Esophagus (tissue), 2 donors: ENCODE results near the gene G0S2. TPM values are rescaled to one million over a fixed set of nuclear protein-coding genes. Genes with fewer than 3 reads are reported as not detected.
A peak's percentile ranks its signal among the peaks of the same experiment; 100 is the strongest.

Experiments
- H3K27ac ChIP-seq, 2 donors: one replicate each; pipeline ENCODE4 v1.5.1; 2013; ENCODE audit warnings: low read depth in 2 of 2, mild to moderate bottlenecking in 2 of 2, inconsistent platforms in 1 of 2, low read length in 1 of 2, moderate library complexity in 1 of 2
- H3K27me3 ChIP-seq, 2 donors: one replicate each; pipeline ENCODE4 v1.6.1; 2013; ENCODE audit warnings: low read length in 2 of 2, control low read depth in 1 of 2, mild to moderate bottlenecking in 1 of 2; ENCODE audit not compliant: insufficient read depth in 2 of 2, control insufficient read depth in 1 of 2
- H3K36me3 ChIP-seq, 2 donors: one replicate each; pipeline ENCODE4 v1.6.1; 2013; ENCODE audit warnings: low read length in 1 of 2; ENCODE audit not compliant: control insufficient read depth in 2 of 2, insufficient read depth in 2 of 2
- H3K4me1 ChIP-seq, 2 donors: one replicate each; pipeline ENCODE4 v1.6.1; 2013; ENCODE audit warnings: low read length in 1 of 2; ENCODE audit not compliant: control insufficient read depth in 2 of 2, insufficient read depth in 2 of 2
- H3K4me3 ChIP-seq, 2 donors: one replicate each; pipeline ENCODE4 v1.5.1; 2013; ENCODE audit warnings: low read length in 2 of 2, mild to moderate bottlenecking in 2 of 2, low read depth in 1 of 2, moderate library complexity in 1 of 2
- H3K9me3 ChIP-seq, 2 donors: one replicate each; pipeline ENCODE4 v1.6.1; 2013; ENCODE audit warnings: mild to moderate bottlenecking in 2 of 2, low read depth in 1 of 2, low read length in 1 of 2, moderate library complexity in 1 of 2; ENCODE audit not compliant: control insufficient read depth in 2 of 2, insufficient read depth in 1 of 2
- WGBS, 2 donors: extraction: QIAGEN DNeasy Blood & Tissue Kit; methylation state at CpG; one replicate each; pipeline ENCODE4 v1.1.7; 2013; 5-methylcytosine and 5-hydroxymethylcytosine counted together
- polyA plus RNA-seq, 2 donors: library from polyadenylated mRNA; stranded (reverse); fragments of 200-250 nt; gene quantifications; one replicate each; pipeline ENCODE4 v1.2.3, GENCODE V29; 2013
- donor health status: healthy with polysubstance abuse.
- donor health status: Bipolar disorder and iron deficiency.

The G0S2 gene
- 10 to 100 TPM in 1 of 2 donors, 1 to 10 TPM in 1; 5.1 to 10.5 TPM for polyA plus RNA-seq

- 2 to 4% methylated on average over 43 to 47 of the region's 47 CpGs for WGBS, 2 donors
- Histone ChIP-seq H3K27me3 (no peaks in the 10 kb centered on the region), H3K36me3 (no peaks in the 10 kb centered on the region), H3K4me1 (peaks cover 3 to 15% of the 10 kb centered on the region in 2 donors), H3K4me3 (peak within 1 kb of the TSS; percentile 39 to 44), H3K9me3 (no peaks in the 10 kb centered on the region), H3K27ac (peak within 1 kb of the TSS in 1 of 2 donors; percentile 17)
Observed at GRCh38 chr1:209674957-209675564, at the start of gene G0S2. Gene G0S2 (plus strand): TSS chr1:209675412. CDS start chr1:209675685, 273 bp downstream.

GRCh38 chr1:209625791-209626285, 49.4 kb upstream of the G0S2 start:
- peaks cover 5 to 21% of the 10 kb centered on the region in 2 donors for H3K4me1 ChIP-seq
- peaks cover 0 to 6% of the 10 kb centered on the region in 2 donors for H3K36me3 ChIP-seq
- H3K27ac ChIP-seq = no peak overlapping the region
- H3K4me3 ChIP-seq = no peak overlapping the region
- no peaks in the 10 kb centered on the region for H3K27me3 ChIP-seq
- no peaks in the 10 kb centered on the region for H3K9me3 ChIP-seq
- 66 to 74% methylated on average over 18 of the region's 18 CpGs for WGBS, 2 donors

- Histone ChIP-seq H3K27ac (no peak overlapping the region), H3K36me3 (peaks cover 0 to 6% of the 10 kb centered on the region in 2 donors), H3K9me3 (no peaks in the 10 kb centered on the region), H3K27me3 (no peaks in the 10 kb centered on the region), H3K4me3 (no peak overlapping the region), H3K4me1 (peaks cover 6 to 19% of the 10 kb centered on the region in 2 donors)
- WGBS, 2 donors = 80 to 90% methylated on average over 19 of the region's 19 CpGs
Observed at GRCh38 chr1:209626346-209627026, 48.7 kb upstream of the G0S2 start.

- Histone ChIP-seq H3K36me3 (peaks cover 0 to 8% of the 10 kb centered on the region in 2 donors), H3K4me3 (no peak overlapping the region), H3K27me3 (no peaks in the 10 kb centered on the region), H3K4me1 (peaks cover 8 to 20% of the 10 kb centered on the region in 2 donors), H3K27ac (no peak overlapping the region), H3K9me3 (no peaks in the 10 kb centered on the region)
- WGBS, 2 donors = 61 to 63% methylated on average over 16 of the region's 16 CpGs
Observed at GRCh38 chr1:209627027-209627731, 48.0 kb upstream of the G0S2 start.

- H3K9me3 ChIP-seq = no peaks in the 10 kb centered on the region
- H3K27me3 ChIP-seq = no peaks in the 10 kb centered on the region
- H3K4me1 ChIP-seq = peaks cover 8 to 15% of the 10 kb centered on the region in 2 donors
- 43% methylated on average over 16 of the region's 16 CpGs for WGBS, 2 donors
- H3K27ac ChIP-seq = no peak overlapping the region
- peaks cover 0 to 8% of the 10 kb centered on the region in 2 donors for H3K36me3 ChIP-seq
- H3K4me3 ChIP-seq = no peak overlapping the region
Observed at GRCh38 chr1:209627732-209628196, 47.4 kb upstream of the G0S2 start.

GRCh38 chr1:209628618-209629299, 46.5 kb upstream of the G0S2 start:
- H3K27ac ChIP-seq = no peak overlapping the region
- no peaks in the 10 kb centered on the region for H3K27me3 ChIP-seq
- H3K36me3 ChIP-seq = peaks cover 0 to 8% of the 10 kb centered on the region in 2 donors
- 58 to 68% methylated on average over 7 of the region's 7 CpGs for WGBS, 2 donors
- H3K4me3 ChIP-seq = no peak overlapping the region
- no peaks in the 10 kb centered on the region for H3K9me3 ChIP-seq
- peaks cover 8 to 15% of the 10 kb centered on the region in 2 donors for H3K4me1 ChIP-seq

- peaks cover 8 to 15% of the 10 kb centered on the region in 2 donors for H3K4me1 ChIP-seq
- H3K27ac ChIP-seq = no peak overlapping the region
Observed at GRCh38 chr1:209629621-209630382, 45.4 kb upstream of the G0S2 start.

GRCh38 chr1:209630383-209631225, 44.6 kb upstream of the G0S2 start:
- Histone ChIP-seq H3K4me1 (peaks cover 7 to 15% of the 10 kb centered on the region in 2 donors), H3K27ac (no peak overlapping the region), H3K9me3 (no peaks in the 10 kb centered on the region), H3K36me3 (peaks cover 0 to 8% of the 10 kb centered on the region in 2 donors), H3K27me3 (no peaks in the 10 kb centered on the region), H3K4me3 (no peak overlapping the region)
- WGBS, 2 donors = 70 to 72% methylated on average over 17 of the region's 17 CpGs

More at GRCh38 chr1:209629621-209630382, 45.4 kb upstream of the G0S2 start:
- 89 to 93% methylated on average over 11 of the region's 11 CpGs for WGBS, 2 donors
- Histone ChIP-seq H3K36me3 (peaks cover 0 to 8% of the 10 kb centered on the region in 2 donors), H3K9me3 (no peaks in the 10 kb centered on the region), H3K27me3 (no peaks in the 10 kb centered on the region), H3K4me3 (no peak overlapping the region)
